ENCODE results near the gene CUL7.
"Not testable (repeated sequence)": the region's sequence is repeated elsewhere in the genome, so short reads cannot be mapped to it uniquely, and the experiment has no call there.

Gene CUL7

GRCh38 chr6:43014434-43014909 lies 39.2 kb downstream of the CUL7 start:
- peak; percentile 66 for DNase-seq (ENCODE audit: low read depth)

DNA sequence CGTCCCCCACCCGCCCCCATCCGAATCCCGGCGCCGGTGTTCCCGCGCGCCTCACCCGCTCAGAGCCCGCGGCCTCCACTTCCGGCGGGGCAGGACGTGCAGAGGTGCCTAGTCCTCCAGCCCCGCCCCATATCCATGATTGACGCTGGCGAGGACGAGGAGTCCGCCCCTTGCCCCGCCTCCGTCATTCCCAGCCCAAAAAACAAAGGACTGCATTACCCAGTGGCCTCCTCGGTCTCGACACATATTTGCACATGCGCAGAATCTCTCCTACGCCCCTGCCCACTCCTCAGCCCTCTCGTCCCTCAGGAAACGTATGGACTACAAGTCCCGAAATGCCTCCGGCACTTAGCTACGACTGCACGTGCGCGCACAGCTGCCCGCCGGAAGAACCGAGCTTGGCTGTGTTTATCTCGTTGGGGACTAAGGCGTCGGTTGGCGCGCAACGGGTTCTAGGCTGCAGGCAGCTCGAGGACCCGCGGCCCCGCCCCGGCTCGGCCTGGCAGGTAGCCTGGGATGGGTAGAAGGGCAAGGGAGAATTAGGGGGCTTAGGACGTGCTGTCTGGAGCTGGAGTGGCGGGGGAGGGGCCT lies 39.7 kb downstream of the CUL7 start, which contains the start of the genes KLHDC3 and MEA1:
KLHDC3 (plus strand) TSS at position 407 of the 591 bp plus-strand sequence. CDS start 2,944 bp downstream, outside the sequence.
MEA1 (minus strand) TSS at position 104 of the 591 bp plus-strand sequence. CDS start 133 bp downstream, outside the sequence.
- DNase-seq (ENCODE audit: low read depth): peak; percentile 100

- no peak for DNase-seq (ENCODE audit: low read depth)
These were observed 40.4 kb downstream of the CUL7 start for GRCh38 chr6:43013097-43013842.

GRCh38 chr6:43012364-43012763 lies 41.3 kb downstream of the CUL7 start:
- DNase-seq (ENCODE audit: low read depth): no peak

DNA sequence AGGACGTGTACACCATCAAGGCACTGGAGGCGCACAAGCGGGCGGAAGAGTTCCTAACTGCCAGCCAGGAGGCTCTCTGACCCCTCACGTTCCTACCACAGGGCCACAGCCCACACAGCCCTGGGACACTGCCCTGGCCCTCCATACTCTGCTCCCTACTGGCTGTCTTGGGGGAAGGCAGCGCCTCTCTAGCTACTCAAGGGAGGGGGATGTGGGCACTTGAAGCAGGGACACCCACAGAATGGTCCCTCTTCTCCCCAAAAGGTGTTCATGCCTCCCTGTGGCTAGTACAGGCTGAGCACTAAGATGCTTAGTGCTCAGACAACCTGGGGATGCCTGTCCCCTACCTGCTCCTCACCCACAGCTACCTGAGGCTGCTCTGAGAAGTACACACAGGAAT lies 42.4 kb downstream of the CUL7 start:
- no peak for DNase-seq (ENCODE audit: low read depth)

DNA sequence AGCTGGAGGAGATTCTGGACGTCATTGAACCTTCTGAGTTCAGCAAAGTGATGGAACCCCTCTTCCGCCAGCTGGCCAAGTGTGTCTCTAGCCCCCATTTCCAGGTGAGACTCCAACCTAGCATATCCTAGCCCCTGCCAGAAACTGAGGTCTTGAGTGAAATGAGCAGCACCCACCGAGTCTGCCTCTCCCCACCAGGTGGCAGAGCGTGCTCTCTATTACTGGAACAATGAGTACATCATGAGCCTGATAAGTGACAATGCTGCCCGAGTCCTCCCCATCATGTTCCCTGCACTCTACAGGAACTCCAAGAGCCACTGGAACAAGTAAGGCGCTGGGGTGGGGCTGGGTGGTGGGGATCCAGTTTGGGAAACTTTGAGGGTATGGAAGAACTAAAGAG lies 44.5 kb downstream of the CUL7 start:
- DNase-seq (ENCODE audit: low read depth): peak; percentile 51

- no peak for DNase-seq (ENCODE audit: low read depth)
These were observed 46.5 kb downstream of the CUL7 start for GRCh38 chr6:43007126-43007525.

DNA sequence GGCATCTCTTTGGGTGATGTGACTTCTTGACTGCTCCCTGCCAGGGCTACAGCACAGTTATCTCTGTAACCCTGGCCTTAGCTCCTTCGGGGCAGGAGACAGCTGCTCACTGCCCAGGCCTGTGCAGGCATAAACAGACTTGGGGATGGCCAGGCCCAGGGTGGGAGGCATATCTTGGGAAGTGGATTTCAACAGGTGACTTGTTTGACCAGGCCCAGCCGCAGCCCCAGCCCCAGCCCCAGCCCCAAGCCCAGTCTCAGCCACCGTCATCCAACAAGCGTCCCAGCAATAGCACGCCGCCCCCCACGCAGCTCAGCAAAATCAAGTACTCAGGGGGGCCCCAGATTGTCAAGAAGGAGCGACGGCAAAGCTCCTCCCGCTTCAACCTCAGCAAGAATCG lies 47.4 kb downstream of the CUL7 start:
- DNase-seq (ENCODE audit: low read depth): no peak

DNA sequence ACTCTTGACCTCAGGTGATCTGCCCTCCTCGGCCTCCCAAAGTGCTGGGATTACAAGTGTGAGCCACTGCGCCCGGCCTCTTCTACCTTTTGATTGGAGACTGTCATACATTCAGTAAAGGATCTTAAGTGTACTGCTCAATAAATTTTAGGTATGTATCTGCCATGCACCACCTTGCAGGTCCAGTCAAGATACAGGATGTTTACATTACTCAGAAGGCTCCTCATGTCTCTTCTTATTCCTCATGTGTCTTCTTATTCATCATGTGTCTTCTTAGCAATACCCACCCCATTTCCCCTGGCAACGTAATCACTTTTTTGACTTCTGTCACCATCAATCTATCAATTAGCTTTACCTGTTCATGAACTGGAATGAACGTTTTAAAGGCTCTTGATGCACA lies 47.8 kb downstream of the CUL7 start:
- DNase-seq (ENCODE audit: low read depth): no peak

DNA sequence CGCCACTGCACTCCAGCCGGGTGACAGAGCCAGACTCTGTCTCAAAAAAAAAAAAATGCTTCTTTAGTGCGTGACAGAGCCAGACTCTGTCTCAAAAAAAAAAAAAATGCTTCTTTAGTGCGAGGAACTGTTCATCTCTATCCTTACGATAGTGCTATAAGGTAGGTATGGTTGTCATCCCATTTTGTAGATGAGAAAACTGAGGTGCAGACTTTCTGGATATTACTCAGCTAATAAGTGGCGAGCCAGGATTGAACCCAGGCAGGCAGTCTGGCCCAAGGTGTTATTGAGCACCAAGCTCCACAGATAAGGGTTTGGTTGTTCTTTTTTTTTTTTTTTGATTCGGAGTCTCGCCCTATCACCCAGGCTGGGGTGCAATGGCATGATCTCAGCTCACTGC lies 51.8 kb downstream of the CUL7 start:
- no peak for DNase-seq (ENCODE audit: low read depth)

GRCh38 chr6:42998205-42998604 lies 55.4 kb downstream of the CUL7 start:
- not testable (repeated sequence) for DNase-seq (ENCODE audit: low read depth)

DNA sequence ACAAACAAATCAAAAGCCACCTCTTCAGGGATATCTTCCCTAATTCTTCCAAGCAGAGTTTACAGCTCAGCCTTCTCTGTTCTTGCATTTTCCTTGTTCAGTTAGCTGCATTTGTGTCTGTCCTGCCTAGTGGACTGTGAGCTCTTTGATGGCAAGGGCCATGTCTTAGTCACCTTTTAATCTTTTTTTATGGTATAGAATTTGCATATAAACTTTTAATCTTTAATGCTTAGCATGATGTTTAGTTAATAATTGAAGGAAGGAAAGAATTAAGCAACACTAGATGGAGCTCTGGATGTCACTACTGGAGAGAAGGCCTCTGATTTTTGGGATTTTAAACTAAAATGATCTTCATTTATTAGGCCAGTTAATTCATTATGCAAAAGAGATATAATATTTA lies 57.1 kb downstream of the CUL7 start:
- no peak for DNase-seq (ENCODE audit: low read depth)

- DNase-seq (ENCODE audit: low read depth): peak; percentile 68
These were observed 60.2 kb downstream of the CUL7 start for GRCh38 chr6:42993445-42993844.

DNA sequence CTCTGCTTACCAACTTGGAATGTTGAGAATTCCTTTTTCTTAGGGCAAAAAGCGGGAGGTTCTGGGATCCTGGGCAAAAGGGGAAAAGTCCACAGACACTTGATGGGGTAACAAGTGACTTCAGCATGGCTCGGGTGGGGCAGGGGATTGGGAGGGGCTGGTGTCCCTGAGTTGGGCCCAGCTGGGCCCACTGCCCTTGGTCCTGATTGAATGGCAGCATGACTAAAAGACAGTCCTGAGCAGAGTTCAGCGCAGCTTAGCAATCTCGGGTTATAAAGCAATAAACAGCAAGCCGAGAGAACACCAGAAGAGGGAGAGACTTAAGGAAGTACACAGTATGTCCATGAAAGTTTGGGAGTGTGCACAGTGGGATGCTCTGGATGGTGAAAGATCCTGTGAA lies 63.7 kb downstream of the CUL7 start:
- DNase-seq (ENCODE audit: low read depth): no peak

DNA sequence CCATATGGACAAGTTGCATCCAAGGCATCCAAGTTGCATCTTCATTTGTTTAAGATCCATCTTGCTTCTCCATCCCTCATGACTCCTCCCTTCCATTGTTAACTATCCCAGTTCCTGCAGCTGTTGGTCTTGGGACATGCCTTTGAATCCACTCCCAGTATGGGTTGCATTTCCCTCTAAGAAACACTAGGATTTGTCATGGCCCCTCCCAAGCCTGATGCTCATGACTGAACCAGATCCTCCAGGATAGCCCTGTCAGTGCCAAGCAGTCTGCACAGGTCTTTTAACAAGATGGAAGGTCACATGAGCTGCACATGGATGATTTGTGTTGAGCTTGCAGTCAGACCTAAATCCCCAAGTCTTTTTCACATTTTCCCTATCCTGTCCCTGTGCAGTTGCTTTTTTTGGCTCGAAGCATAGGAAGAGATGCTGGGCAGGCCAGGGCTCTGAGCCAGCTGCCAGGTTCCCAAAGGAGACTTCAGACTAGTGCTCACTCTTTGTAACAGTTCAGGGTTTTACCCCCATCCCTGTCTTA lies 65.1 kb downstream of the CUL7 start:
- peak; percentile 34 for DNase-seq (ENCODE audit: low read depth)
